WTC11 (cell line): Measurements from ENCODE around the gene MYO15A. TPM values are rescaled to one million over a fixed set of nuclear protein-coding genes. Genes with fewer than 3 reads are reported as not detected.
A peak's percentile ranks its signal among the peaks of the same experiment; 100 is the strongest.

ENCODE experiments used
- ATAC-seq: fragments of 200-7000 bp; cut with Tn5 transposase; 2 replicates; pipeline ENCODE4 v1.10.0; 2021; ENCODE audit warnings: mild to moderate bottlenecking, moderate library complexity
- CTCF ChIA-PET: fragments of 300-600 bp; sonication (Branson Sonifier 250); formaldehyde crosslinking; loops from one replicate; lab custom pipeline; 2021; ENCODE audit warnings: antibody characterized with exemption; lab: Charles Lee
- POLR2A ChIA-PET: fragments of 350-600 bp; sonication (Branson Sonifier 250); formaldehyde crosslinking; loops from one replicate; lab custom pipeline; 2021; ENCODE audit warnings: antibody characterized with exemption; lab: Charles Lee
- DNase-seq: peaks from one replicate; pipeline ENCODE4 v3.0.0; 2021; ENCODE audit warnings: low spot score
- H3K27ac Mint-ChIP-seq: 2 replicates; pipeline ENCODE4 v1.8.0; 2021; ENCODE audit warnings: mixed read lengths
- H3K27me3 Mint-ChIP-seq: 2 replicates; pipeline ENCODE4 v1.8.0; 2021; ENCODE audit warnings: low read depth, mild to moderate bottlenecking, moderate library complexity, mixed read lengths
- H3K36me3 Mint-ChIP-seq: 2 replicates; pipeline ENCODE4 v1.8.0; 2021; ENCODE audit warnings: mixed read lengths
- H3K4me1 Mint-ChIP-seq: 2 replicates; pipeline ENCODE4 v1.8.0; 2022; ENCODE audit warnings: mixed read lengths
- H3K4me3 Mint-ChIP-seq: 2 replicates; pipeline ENCODE4 v1.8.0; 2021; ENCODE audit warnings: mild to moderate bottlenecking, moderate library complexity, mixed read lengths
- H3K9me3 Mint-ChIP-seq: 2 replicates; pipeline ENCODE4 v1.8.0; 2021; ENCODE audit warnings: mixed read lengths
- GRHL2 ChIP-seq: fragments of 250-450 bp; sonication (Bioruptor Pico); IDR thresholded peaks from 2 replicates; pipeline ENCODE4 v1.8.0; 2022; ENCODE audit warnings: mild to moderate bottlenecking, moderate library complexity; ENCODE audit not compliant: insufficient replicate concordance, severe bottlenecking
- GTF2I ChIP-seq: fragments of 250-450 bp; sonication (Bioruptor Pico); conservative IDR thresholded peaks from 2 replicates; pipeline ENCODE4 v1.4.0; 2021; ENCODE audit warnings: mild to moderate bottlenecking
- HMGA2 ChIP-seq: fragments of 250-450 bp; sonication (Bioruptor Pico); IDR thresholded peaks from 2 replicates; pipeline ENCODE4 v1.4.0; 2021; ENCODE audit warnings: mild to moderate bottlenecking, moderate library complexity
- JAZF1 ChIP-seq: fragments of 250-450 bp; sonication (Bioruptor Pico); IDR thresholded peaks from 2 replicates; pipeline ENCODE4 v1.9.0; 2021; ENCODE audit warnings: moderate library complexity, mild to moderate bottlenecking, inconsistent platforms
- KAT7 ChIP-seq: sonication (generic); formaldehyde crosslinking; IDR thresholded peaks from 2 replicates; pipeline ENCODE4 v1.8.1; 2023; ENCODE audit warnings: missing genetic modification reagents, mild to moderate bottlenecking, borderline replicate concordance
- NR2C2 ChIP-seq: sonication (generic); formaldehyde crosslinking; IDR thresholded peaks from 2 replicates; pipeline ENCODE4 v1.8.0; 2022; ENCODE audit warnings: mild to moderate bottlenecking, missing genetic modification reagents
- SMAD4 ChIP-seq: sonication (generic); formaldehyde crosslinking; IDR thresholded peaks from 2 replicates; pipeline ENCODE4 v1.8.0; 2022; ENCODE audit warnings: mild to moderate bottlenecking, missing genetic modification reagents
- TCF7 ChIP-seq: sonication (generic); formaldehyde crosslinking; IDR thresholded peaks from 2 replicates; pipeline ENCODE4 v1.8.0; 2022; ENCODE audit warnings: mild to moderate bottlenecking, low read depth, missing genetic modification reagents, moderate library complexity
- TEAD4 ChIP-seq: sonication (generic); formaldehyde crosslinking; IDR thresholded peaks from 2 replicates; pipeline ENCODE4 v1.8.0; 2022; ENCODE audit warnings: mild to moderate bottlenecking, missing genetic modification reagents
- ZNF219 ChIP-seq: sonication (generic); formaldehyde crosslinking; IDR thresholded peaks from 2 replicates; pipeline ENCODE4 v1.8.0; 2023; ENCODE audit warnings: missing genetic modification reagents, mild to moderate bottlenecking, borderline replicate concordance
- ZNF317 ChIP-seq: sonication (generic); formaldehyde crosslinking; IDR thresholded peaks from 2 replicates; pipeline ENCODE4 v1.8.1; 2023; ENCODE audit warnings: low read depth, mild to moderate bottlenecking, moderate library complexity, missing genetic modification reagents, borderline replicate concordance
- ZNF416 ChIP-seq: fragments of 250-450 bp; sonication (Bioruptor Pico); IDR thresholded peaks from 2 replicates; pipeline ENCODE4 v1.9.0; 2021; ENCODE audit warnings: mild to moderate bottlenecking, inconsistent platforms
- ZNF423 ChIP-seq: fragments of 250-450 bp; sonication (Bioruptor Pico); IDR thresholded peaks from 2 replicates; pipeline ENCODE4 v2.1.2; 2022; ENCODE audit warnings: mild to moderate bottlenecking, moderate library complexity
- total RNA-seq: library from RNA; stranded (reverse); gene quantifications from 3 replicates; pipeline ENCODE4 v1.2.3, GENCODE V29; 2021
- TF ChIP-seq, protein P1 (sequence below): sonication (generic); formaldehyde crosslinking; IDR thresholded peaks from 2 replicates; pipeline ENCODE4 v1.8.1; 2022; ENCODE audit warnings: low read depth, mild to moderate bottlenecking, moderate library complexity, missing genetic modification reagents, borderline replicate concordance
- TF ChIP-seq, protein P2 (sequence below): sonication (generic); formaldehyde crosslinking; IDR thresholded peaks from 2 replicates; pipeline ENCODE4 v1.8.1; 2022; ENCODE audit warnings: missing genetic modification reagents, borderline replicate concordance
- TF ChIP-seq, protein P3 (sequence below): fragments of 250-450 bp; sonication (Bioruptor Pico); IDR thresholded peaks from 2 replicates; pipeline ENCODE4 v1.9.0; 2021; ENCODE audit warnings: moderate library complexity, mild to moderate bottlenecking, inconsistent platforms, borderline replicate concordance
- TF ChIP-seq, protein P4 (sequence below): sonication (generic); formaldehyde crosslinking; conservative IDR thresholded peaks from 2 replicates; pipeline ENCODE4 v1.8.1; 2022; ENCODE audit warnings: mild to moderate bottlenecking, missing genetic modification reagents
- TF ChIP-seq, protein P5 (sequence below): sonication (generic); formaldehyde crosslinking; IDR thresholded peaks from 2 replicates; pipeline ENCODE4 v1.8.0; 2022; ENCODE audit warnings: mild to moderate bottlenecking, missing genetic modification reagents
- TF ChIP-seq, protein P6 (sequence below): fragments of 250-450 bp; sonication (Bioruptor Pico); conservative IDR thresholded peaks from 2 replicates; pipeline ENCODE4 v1.9.0; 2021; ENCODE audit warnings: mild to moderate bottlenecking

The MYO15A gene
- total RNA-seq, 1 experiment from 2014 or later: 2.6 TPM

DNA sequence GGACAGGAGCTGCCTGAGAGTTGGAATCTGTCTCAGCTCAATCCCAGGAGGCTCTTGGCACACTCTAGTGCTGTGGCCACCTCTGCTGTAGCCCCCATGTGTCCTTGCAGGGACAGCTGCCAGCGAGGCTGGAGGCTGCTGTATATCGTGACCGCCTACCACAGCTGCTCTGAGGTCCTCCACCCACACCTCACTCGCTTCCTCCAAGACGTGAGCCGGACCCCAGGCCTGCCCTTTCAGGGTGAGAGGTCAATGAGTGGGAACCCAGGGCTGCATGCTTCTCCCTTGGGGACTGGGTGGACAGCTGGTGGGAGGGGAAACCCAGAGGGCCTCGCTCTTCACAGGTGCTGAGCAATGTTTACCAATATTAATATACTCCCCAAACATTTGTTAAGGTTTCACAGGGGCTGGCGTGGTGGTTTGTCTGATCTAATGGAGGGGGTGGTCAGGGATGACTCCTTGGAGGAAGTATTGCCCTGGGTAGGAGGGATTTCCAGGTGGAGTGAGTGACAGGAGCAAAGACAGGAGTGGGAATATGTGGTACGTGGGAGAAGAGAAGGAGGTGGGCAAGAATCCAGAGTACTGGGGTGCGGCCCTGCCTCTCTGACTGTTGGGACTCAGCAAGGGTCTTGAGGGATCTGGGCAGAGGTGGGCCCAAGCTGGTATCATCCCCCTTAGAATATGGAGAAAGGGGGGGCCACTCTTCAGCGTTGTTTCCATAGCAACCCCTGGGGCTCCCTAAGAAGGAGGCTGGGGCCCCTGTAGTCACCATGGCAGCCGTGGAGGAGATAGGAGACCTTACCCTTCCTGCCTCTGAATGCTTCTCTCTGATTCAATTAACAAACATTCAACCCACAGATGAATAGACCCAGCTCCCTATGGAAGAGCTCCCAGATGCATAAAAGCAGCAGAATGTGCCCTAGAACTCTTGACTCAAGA, 52.9 kb downstream of the MYO15A start:
- no peak for ATAC-seq
- Mint-ChIP-seq H3K27me3 (no peaks in the 10 kb centered on the region; the same call in 1 of the 2 replicates), H3K36me3 (no peaks in the 10 kb centered on the region), H3K27ac (peak overlapping the region; percentile 70; the same call in 1 of the 2 replicates), H3K4me3 (no peak overlapping the region), H3K4me1 (peaks cover 3% of the 10 kb centered on the region; the same call in 1 of the 2 replicates), H3K9me3 (no peaks in the 10 kb centered on the region)
- POLR2A ChIA-PET: no interaction called here
- TF ChIP-seq, protein P1, sequence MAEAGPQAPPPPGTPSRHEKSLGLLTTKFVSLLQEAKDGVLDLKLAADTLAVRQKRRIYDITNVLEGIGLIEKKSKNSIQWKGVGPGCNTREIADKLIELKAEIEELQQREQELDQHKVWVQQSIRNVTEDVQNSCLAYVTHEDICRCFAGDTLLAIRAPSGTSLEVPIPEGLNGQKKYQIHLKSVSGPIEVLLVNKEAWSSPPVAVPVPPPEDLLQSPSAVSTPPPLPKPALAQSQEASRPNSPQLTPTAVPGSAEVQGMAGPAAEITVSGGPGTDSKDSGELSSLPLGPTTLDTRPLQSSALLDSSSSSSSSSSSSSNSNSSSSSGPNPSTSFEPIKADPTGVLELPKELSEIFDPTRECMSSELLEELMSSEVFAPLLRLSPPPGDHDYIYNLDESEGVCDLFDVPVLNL (CRISPR knock-in tag): no peak
- TF ChIP-seq, protein P2, sequence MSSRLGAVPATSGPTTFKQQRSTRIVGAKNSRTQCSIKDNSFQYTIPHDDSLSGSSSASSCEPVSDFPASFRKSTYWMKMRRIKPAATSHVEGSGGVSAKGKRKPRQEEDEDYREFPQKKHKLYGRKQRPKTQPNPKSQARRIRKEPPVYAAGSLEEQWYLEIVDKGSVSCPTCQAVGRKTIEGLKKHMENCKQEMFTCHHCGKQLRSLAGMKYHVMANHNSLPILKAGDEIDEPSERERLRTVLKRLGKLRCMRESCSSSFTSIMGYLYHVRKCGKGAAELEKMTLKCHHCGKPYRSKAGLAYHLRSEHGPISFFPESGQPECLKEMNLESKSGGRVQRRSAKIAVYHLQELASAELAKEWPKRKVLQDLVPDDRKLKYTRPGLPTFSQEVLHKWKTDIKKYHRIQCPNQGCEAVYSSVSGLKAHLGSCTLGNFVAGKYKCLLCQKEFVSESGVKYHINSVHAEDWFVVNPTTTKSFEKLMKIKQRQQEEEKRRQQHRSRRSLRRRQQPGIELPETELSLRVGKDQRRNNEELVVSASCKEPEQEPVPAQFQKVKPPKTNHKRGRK (CRISPR knock-in tag): no peak
- TF ChIP-seq NR2C2 (CRISPR knock-in tag) (no peak), GTF2I (CRISPR knock-in tag) (no peak), ZNF423 (CRISPR knock-in tag) (no peak)
- no peak for DNase-seq
- CTCF ChIA-PET: interaction anchor here (0.9 kb wide), 1 partner anchor 22 kb away, joined by 4 read pairs; no protein-coding TSS in a partner anchor

DNA sequence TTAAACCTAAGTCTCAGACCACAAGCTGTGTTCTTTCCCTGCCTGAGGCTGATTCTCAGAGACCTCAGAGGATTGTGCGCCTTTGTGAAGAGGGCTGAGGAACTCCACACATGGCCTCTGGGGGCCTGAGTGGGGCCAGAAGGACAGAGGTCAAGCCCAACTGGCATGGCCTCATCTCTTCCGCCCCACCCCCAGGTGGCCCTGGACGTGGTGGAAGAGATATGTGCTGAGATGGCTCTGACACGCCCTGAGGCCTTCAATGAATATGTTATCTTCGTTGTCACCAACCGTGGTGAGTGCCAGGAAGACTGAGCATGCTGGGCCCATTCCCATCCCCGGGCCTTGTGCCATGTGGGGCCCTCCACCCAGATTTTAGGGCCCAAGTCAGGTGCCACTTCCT, 55.0 kb downstream of the MYO15A start:
- Mint-ChIP-seq H3K9me3 (no peaks in the 10 kb centered on the region), H3K4me3 (no peak overlapping the region), H3K27ac (no peak overlapping the region), H3K4me1 (no peaks in the 10 kb centered on the region), H3K36me3 (no peaks in the 10 kb centered on the region), H3K27me3 (no peaks in the 10 kb centered on the region; the same call in 1 of the 2 replicates)
- ChIA-PET CTCF (no interaction called here), POLR2A (no interaction called here)
- TF ChIP-seq ZNF219 (CRISPR knock-in tag) (no peak), ZNF416 (CRISPR knock-in tag) (no peak), ZNF423 (CRISPR knock-in tag) (no peak), SMAD4 (CRISPR knock-in tag) (no peak), ZNF317 (CRISPR knock-in tag) (no peak), TEAD4 (CRISPR knock-in tag) (no peak), JAZF1 (CRISPR knock-in tag) (no peak), HMGA2 (CRISPR knock-in tag) (no peak), KAT7 (CRISPR knock-in tag) (no peak), GRHL2 (CRISPR knock-in tag) (no peak), TCF7 (CRISPR knock-in tag) (no peak)
- TF ChIP-seq, protein P3, sequence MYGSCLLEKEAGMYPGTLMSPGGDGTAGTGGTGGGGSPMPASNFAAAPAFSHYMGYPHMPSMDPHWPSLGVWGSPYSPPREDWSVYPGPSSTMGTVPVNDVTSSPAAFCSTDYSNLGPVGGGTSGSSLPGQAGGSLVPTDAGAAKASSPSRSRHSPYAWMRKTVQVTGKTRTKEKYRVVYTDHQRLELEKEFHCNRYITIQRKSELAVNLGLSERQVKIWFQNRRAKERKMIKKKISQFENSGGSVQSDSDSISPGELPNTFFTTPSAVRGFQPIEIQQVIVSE (CRISPR knock-in tag): no peak
- TF ChIP-seq, protein P4, sequence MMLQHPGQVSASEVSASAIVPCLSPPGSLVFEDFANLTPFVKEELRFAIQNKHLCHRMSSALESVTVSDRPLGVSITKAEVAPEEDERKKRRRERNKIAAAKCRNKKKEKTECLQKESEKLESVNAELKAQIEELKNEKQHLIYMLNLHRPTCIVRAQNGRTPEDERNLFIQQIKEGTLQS (CRISPR knock-in tag): no peak
- TF ChIP-seq, protein P5, sequence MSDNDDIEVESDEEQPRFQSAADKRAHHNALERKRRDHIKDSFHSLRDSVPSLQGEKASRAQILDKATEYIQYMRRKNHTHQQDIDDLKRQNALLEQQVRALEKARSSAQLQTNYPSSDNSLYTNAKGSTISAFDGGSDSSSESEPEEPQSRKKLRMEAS (CRISPR knock-in tag): no peak
- TF ChIP-seq, protein P6, sequence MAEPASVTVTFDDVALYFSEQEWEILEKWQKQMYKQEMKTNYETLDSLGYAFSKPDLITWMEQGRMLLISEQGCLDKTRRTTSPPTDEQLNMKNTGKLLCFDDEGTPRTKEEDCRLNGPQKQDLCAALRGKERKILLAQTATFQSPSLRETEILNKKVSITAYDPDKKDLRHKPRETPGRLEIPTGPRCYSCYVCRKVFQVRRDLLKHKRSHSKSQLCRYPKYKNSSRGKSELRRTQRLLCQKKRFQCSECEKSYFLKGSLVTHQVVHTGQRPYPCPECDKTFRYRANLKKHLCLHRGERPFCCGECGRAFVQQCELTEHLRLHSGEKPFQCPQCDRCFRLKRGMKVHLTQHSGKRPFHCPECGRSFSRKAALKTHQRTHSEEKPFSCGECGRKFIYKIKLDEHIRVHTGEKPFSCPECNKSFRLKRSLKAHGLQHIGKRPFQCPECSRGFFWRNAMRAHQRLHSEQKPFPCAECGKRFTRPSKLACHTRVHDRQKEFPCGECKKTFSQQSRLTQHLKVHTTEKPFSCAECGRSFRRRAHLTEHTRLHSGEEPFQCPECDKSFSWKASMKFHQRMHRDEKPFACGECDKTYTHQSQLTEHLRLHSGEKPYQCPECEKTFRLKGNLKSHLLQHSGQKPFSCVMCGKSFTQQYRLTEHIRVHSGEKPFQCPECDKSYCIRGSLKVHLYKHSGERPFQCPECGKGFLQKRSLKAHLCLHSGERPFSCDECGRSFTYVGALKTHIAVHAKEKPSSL (CRISPR knock-in tag): no peak
- ATAC-seq (no peak), DNase-seq (no peak)
